Mammary microvascular endothelial cell (primary cell): ENCODE data around the gene NME9. TPM values are rescaled to one million over a fixed set of nuclear protein-coding genes. Genes with fewer than 3 reads are reported as not detected.

Source experiments
- total RNA-seq: library from RNA; depleted of rRNA; stranded (reverse); fragments of >200 nt; gene quantifications from 2 replicates; pipeline ENCODE4 v1.2.3, GENCODE V29; 2015

The NME9 gene
- total RNA-seq: 0.07 TPM in 1 of 2 replicates, not detected in the other

GRCh38 chr3:138329127-138329983 is at the start of gene NME9:
Gene NME9, minus strand, starts transcription at chr3:138329851. Its CDS starts 516 bp downstream, at chr3:138329335.

GRCh38 chr3:138347960-138348753 is 18.5 kb upstream of the NME9 start, which contains the start of gene MRAS:
Gene MRAS, plus strand, starts transcription at chr3:138348579. Its CDS starts 24,305 bp downstream, at chr3:138372884.

Other genes with a start within 250 kb of the NME9 start
- 4.9 and 7.0 TPM in 2 replicates for gene DZIP1L, start 214.2 kb downstream of the NME9 start, total RNA-seq
- not detected in 2 replicates for gene A4GNT, start 197.5 kb downstream of the NME9 start, total RNA-seq
- 17.5 and 18.4 TPM in 2 replicates for gene DBR1, start 154.9 kb downstream of the NME9 start, total RNA-seq
- 31.3 and 33.5 TPM in 2 replicates for gene ARMC8, start 142.6 kb downstream of the NME9 start, total RNA-seq
- gene MRAS, start 18.7 kb upstream of the NME9 start, total RNA-seq: 3.5 and 4.7 TPM in 2 replicates
- 0.05 and 0.07 TPM in 2 replicates for gene ESYT3, start 104.8 kb upstream of the NME9 start, total RNA-seq